ENCODE data around the gene TMC1.
"Not testable (repeated sequence)": the region's sequence is repeated elsewhere in the genome, so short reads cannot be mapped to it uniquely, and the experiment has no call there.

TMC1 gene

DNA sequence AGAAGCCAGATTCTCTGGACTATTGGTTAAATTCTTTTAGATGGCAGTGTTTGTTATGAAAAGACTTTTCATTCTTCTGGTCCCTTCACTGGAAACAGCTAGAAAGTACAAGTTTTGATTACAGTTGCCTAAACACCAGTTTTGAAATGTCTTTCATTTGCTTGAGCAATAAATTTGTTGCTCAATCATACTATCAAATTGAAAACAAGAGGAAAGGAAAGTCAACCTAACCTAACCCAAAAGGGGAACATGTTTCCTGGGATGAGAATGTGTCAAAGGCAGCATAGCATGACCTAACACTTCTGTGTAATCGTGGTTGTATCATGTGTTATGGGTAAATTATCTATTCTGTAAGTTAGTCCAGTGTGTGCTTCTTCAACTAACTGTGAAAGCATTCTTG, 213.2 kb downstream of the TMC1 start:
- FAIRE-seq (no peak), DNase-seq (ENCODE audit: insufficient read length, low spot score) (no peak)

DNA sequence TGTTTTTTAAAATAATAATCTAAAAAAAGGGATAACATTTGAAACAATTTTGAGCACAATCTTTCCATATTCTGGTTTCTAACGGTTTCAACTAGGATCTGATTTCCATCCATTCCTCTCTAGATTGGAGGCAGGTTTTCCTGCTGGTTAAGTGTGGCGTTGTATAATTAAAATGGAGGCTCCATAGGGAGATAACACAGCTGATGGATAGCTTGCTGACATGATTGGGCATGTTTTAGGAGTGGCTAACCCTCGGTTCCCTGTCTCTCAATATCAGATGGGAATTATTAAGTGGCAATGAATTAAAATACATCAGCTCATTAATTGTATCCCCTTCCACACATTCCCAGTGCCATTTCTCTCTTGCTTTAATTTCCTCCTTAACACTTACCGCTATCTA, 222.4 kb downstream of the TMC1 start:
- DNase-seq (ENCODE audit: insufficient read length, low spot score) (no peak), FAIRE-seq (no peak)

DNA sequence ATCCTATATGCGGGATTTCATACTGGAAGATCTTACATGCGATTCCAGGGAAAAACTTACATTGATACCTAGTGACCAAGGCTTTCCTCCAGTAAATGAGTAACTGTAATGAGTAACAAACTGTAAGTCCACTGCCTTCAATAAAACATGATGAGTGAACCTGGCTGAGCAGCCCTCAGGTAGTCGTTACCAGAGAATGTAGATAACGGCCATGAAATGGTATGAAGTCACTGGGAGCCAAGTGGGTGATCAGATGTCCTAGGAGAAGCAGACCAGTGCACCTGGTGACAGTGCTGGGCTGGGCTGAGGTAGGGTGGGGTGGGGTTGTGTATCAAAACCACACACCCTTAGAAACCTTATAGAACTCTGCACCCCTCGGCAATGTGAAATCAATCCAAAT, 227.9 kb downstream of the TMC1 start:
- FAIRE-seq (no peak), DNase-seq (ENCODE audit: insufficient read length, low spot score) (no peak)

DNA sequence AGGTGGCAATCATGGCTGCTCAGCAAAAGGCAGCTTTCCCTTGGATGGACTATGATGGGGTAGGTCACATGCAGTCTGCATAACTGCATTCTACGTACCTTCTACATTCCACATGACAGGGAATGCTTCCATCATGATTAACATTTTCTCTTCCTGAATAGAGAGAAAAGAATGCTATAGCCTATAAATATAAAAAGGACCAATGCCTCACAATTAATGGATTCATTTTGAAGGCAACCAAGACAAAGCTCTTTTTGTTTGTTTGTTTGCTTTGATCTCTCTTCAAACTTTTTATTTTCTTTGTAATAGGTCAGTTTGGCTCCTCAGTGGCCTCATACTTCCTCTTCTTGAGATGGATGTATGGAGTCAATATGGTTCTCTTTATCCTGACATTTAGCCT, 230.1 kb downstream of the TMC1 start:
- FAIRE-seq (no peak), DNase-seq (ENCODE audit: insufficient read length, low spot score) (no peak)

DNA sequence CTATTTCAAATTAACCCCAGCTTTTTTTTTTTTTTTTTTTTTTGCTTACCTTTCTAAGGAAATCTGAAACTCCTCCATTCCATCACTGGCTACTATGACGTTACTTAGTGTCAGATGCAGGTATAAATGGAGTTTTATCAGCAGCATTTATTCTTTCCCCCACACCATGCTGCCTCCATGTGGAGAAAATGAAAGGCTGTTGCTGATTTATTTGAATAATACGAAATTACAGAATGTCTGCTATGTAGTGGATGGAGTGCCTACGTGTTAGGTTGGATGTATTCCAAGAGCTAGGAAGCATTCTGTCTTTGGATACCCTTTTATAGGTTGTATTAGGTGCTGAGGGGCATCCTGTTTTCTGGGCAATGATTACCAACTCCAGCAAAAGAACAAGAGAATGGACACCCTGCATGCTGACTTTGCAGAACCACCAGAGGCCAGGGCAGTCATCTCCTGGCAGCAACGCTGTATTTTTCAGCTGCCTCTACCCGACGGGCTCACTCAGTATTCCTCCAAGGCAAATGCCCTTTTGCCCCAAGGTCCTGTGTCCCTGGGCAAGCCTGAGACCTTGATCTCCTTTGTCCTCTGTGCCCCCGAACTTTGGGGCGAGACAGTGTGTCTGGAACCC, 232.0 kb downstream of the TMC1 start:
- peak; percentile 1 for DNase-seq (ENCODE audit: insufficient read length, low spot score)
- FAIRE-seq, result no peak

DNA sequence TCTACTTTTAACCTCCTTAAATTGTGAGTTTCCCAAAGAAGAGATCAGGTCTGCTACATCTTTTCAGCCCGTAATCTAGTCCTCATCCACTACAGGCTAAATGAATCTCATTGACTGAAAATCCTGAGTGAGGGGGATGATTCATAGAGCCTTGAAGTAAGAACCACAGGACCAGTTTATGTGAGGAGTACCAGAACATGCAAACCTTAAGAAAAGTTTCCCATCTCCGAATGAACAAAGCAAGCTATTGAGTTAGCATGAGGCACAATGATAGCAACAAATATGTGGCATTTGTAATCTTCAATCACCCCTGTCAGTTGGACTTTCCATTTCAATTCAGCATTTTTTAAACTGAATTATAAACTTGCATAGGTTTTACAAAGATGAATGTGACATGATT, 234.4 kb downstream of the TMC1 start:
- DNase-seq (ENCODE audit: insufficient read length, low spot score) (no peak), FAIRE-seq (no peak)

DNA sequence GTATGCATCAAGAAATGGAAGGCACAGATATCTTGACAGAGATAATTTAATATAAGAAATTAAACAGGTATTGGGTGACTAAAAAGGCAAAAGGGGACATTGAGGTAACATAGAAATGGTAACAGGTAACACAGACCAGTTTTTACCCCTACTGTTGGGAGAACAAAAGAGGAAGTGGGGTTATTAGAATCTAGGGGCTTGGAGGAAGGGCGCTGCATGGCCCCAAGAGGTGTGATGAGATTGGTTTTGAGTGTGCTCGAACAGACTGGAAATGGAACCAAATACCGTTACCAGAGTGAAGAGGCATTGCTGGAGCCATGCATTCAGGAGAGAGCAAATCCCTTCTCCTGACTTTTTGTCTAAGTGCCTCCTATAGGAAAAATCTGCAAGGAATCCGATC, 237.5 kb downstream of the TMC1 start:
- FAIRE-seq, result no peak
- no peak for DNase-seq (ENCODE audit: insufficient read length, low spot score)

DNA sequence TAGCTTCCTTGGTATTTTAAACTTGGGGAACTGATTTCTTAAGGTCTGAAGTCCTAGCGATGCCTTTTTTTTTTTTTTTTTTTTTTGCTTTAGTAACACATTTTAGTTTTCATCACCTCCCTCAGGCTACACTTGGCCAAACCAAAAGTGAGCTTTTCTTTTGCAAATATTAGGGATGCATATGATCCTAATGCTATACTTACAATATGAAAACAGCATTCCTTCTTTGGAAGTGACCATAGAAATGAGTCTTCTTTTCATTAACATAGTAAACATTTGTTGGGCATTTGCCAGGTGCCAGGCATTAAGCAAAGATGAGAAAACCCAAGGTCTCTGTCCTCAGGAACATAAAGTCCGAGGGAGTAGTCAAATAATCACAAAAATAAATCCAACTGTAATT, 241.6 kb downstream of the TMC1 start:
- FAIRE-seq (no peak), DNase-seq (ENCODE audit: insufficient read length, low spot score) (no peak)

DNA sequence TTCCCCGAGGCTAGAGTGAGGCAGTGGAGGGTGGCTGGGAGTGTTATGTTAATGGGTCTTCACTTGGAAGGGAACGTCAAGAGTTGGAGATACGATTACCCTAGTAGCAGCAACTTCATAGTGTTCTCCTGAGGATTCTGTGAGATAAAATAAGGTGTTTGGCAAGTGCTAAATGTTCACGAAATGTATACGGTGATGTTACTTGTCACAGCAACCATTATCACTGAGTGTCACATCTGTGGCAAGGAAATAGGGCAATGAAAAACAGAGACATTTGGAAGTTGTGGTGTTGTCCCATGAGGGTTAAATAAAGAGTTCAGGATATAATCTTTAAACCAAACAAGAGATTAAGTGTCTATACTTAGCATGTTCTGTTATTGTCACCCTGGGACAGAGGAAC, 248.1 kb downstream of the TMC1 start:
- DNase-seq (ENCODE audit: insufficient read length, low spot score) (no peak), FAIRE-seq (no peak)

DNA sequence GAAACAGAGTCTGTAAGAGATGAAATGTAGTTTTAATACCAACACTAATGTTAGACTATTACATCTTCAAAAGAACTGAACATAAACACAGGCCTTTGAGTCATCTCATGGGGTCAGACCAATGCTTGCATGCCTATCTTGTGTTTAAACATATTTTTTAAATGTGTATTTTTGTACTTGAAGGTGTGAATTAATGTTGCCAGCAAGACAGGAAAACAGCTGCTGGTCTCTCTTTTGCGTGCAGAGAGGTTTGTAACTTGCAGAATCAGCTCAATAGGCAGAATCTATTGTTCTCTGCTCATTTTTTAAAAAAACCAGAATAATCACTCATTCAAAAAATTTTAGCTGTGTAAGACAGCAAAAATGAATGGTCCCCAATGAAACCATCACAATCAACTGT, 251.3 kb downstream of the TMC1 start:
- FAIRE-seq, result no peak

DNA sequence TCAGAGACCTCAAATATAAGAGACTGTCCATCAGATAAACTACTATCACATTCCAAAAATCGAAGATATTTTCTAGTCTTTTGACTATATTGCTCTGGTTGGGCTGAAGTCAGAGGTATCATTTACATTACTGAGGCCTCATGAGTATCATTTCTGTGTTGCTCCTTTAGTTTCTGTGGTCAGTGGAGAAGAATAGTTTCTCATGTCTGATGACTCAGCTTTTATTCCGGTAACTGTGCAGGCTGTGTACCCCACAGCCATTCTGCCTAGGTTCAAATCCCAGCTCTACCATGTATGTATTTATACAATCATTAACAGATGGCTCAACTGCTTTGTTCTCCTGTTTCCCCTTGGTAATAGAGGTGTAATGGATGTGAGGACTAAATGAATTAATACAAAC, 252.2 kb downstream of the TMC1 start:
- DNase-seq (ENCODE audit: insufficient read length, low spot score) (no peak), FAIRE-seq (no peak)

More for the DNA sequence above, 251.3 kb downstream of the TMC1 start:
- no peak for DNase-seq (ENCODE audit: insufficient read length, low spot score)

DNA sequence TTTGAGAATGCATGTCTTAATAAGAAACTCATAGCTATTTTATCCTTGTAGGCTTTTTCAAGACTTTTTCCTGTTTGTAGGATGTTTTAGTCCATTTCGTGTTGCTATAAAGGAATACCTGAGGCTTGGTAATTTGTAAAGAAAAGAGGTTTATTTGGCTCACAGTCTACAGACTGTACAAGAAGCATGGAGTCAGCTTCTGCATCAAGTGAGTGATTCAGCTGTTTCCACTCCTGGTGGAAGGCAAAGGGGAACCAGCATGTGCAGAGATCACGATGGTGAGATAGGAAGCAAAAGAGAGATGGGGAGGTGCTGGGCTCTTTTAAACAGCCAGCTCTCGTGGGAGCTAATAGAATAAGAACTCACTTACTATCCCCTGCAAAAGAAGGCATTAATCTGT, 254.2 kb downstream of the TMC1 start:
- DNase-seq (ENCODE audit: insufficient read length, low spot score) (no peak), FAIRE-seq (no peak)

DNA sequence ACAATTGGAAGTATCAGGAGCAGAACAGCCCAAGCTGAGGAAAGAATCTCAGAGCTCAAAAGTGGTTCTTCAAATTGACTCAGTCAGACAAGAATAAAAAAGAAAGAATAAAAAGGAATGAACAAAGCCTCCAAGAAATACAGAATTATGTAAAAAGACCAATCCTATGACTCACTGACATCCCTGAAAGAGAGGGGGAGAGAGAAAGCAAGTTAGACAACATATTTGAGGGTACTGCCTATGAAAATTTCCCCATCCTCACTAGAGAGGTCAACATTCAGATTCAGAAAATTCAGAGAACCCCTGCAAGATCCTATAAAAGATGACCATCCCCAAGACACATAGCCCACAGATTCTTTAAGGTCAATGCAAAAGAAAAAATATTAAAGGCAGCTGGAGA, 258.2 kb downstream of the TMC1 start:
- DNase-seq (ENCODE audit: insufficient read length, low spot score) (no peak), FAIRE-seq (no peak)

DNA sequence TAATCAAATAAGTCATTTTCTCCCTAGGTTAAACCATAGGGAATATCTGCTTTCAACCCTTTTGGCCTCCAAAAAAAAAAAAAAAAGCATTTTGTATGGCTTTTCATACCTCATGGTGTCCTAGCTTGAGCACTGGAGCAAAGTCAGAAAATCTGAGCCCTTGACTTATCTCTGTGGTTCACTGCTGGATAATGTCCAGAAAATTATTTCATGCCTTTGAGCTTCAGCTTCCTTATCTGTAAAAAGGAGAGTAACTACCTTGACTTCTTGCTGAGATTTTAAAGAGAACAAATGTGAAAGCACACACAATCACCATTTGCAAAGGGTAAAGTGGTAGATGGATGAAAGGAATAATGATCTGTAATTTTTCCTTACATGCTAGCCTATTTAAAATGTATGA, 265.5 kb downstream of the TMC1 start:
- no peak for FAIRE-seq
- no peak for DNase-seq (ENCODE audit: insufficient read length, low spot score)

DNA sequence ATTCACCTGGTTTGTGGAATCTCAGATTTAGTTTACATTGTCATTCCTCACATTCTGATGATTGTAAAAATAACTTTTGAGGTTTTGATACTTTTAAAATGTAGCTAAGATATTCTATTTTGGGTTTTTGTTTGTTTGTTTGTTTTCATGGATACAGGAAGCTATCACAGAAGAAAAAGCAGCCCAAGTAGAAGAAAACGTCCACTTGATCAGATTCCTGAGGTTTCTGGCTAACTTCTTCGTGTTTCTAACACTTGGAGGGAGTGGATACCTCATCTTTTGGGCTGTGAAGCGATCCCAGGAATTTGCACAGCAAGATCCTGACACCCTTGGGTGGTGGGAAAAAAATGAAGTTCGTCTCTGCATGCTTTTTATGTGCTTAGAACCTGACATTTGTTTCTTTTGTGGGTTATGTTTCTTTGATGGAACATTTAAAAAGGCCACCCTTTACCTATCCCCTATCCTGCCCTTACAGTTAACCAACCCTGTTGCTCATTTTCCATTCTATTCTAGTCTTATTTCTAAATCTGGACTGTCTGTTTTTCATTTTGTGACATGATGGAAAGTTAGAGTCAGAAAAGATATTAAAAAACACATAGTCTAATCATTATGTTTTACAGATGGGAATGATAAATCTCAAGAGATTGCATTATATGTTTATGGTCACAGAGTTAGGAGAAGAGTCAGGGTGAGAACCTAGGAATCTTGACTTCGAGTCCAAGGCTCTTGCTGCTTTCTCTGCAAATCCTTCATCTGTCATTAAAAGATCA, 267.7 kb downstream of the TMC1 start:
- no peak for DNase-seq (ENCODE audit: insufficient read length, low spot score)
- no peak for FAIRE-seq

DNA sequence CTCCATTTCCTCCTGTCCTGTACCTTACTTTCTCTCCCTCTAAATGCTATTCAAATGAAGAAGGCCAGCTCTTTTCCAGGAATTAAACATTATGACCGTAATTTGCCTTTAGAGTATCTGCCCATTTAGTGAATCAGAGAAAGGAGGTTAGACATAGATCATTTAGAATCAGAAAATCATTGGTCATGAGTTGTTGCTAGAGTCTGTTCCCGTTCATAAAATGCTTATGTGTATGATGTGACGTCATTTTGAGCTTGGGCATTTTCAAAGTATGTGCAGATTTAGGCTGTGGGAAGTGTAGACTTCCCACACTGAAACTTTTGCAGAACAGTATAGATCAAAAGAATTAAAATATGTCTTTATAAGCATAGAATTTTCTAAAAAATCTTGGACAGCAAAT, 268.5 kb downstream of the TMC1 start:
- no peak for DNase-seq (ENCODE audit: insufficient read length, low spot score)
- FAIRE-seq, result no peak

DNA sequence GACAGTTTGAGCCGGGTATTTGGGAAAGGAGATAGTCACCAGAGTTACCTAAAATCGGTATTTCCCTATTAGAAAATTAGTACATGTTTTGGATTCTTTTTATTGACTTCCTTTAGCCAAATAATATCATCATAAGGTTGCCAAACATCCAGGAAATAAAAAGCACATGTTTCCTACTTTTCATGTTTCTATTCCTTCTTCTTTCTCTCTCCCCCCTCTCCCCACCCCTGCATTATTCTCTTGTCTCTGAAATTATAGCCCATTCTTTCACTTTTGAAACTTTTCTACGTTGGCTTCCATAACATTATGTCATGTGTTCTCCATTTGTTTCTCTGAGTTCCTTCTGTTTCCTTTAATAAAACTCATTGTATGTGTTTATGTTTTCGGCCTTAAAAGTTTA, 269.6 kb downstream of the TMC1 start:
- FAIRE-seq (no peak), DNase-seq (ENCODE audit: insufficient read length, low spot score) (no peak)

DNA sequence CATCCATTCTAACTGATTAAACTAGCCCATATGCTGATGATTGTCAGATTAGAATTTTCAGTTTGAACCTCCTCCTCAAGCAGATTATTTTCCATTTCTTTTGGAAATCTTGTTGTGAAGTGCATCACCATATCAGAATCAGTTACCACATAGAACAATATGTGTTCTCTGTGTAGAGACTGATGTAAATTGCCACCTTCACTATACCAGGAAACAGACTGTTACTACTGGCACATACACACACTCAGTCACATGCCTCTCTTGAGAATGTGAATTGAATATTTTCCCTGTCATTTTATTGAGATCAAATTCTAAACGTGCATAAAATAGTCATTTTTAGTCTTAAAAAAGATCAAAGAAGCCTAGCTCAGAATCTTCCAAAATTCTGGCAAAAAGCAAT, 270.0 kb downstream of the TMC1 start:
- FAIRE-seq, result no peak
- no peak for DNase-seq (ENCODE audit: insufficient read length, low spot score)

DNA sequence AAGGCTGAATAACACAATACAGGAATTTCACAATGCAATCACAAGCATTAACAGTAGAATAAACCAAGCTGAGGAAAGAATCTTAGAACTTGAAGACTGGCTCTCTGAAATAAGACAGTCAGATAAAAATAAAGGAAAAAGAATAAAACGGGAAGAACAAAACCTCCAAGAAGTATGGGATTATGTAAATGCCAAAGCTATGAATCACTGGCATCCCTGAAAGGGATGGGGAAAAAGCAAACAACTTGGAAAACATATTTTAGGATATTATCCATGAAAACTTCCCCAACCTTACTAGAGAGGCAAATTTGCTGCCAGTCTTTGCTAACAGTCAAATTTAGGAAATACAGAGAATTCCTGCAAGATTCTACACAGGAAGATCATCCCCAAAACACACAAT, 273.5 kb downstream of the TMC1 start:
- FAIRE-seq (no peak), DNase-seq (ENCODE audit: insufficient read length, low spot score) (no peak)

DNA sequence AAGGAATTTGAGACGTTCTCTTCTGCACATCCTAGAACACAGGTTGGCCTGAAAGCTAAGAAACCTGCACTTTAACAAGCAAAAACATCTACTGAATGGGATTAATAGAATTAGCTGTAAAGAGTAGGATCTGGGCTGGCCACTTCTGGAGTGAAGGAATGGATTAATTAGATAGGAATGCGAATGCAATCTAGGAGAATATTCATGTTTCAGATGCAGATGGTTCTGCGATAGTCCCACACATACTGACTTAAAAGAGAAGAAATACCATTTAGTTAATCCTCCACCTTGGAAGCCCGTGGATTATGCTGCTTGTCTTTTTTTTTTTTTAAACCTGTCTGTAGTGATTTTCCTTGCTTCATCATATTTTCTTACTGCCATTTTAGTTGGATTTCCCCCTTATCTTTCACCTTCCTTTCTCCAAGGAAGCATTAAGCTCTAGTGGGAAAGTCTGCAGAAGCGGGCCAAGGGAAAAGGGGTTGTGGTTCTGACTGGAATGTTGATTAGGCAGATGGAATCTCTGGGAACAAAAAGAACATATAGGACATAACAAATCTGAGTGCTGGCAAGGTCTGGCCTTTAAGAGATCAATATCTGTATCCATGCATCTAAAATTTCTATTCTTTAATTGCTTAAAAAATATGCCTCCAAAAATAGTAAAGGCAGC, 279.1 kb downstream of the TMC1 start:
- FAIRE-seq, result no peak
- no peak for DNase-seq (ENCODE audit: insufficient read length, low spot score)

DNA sequence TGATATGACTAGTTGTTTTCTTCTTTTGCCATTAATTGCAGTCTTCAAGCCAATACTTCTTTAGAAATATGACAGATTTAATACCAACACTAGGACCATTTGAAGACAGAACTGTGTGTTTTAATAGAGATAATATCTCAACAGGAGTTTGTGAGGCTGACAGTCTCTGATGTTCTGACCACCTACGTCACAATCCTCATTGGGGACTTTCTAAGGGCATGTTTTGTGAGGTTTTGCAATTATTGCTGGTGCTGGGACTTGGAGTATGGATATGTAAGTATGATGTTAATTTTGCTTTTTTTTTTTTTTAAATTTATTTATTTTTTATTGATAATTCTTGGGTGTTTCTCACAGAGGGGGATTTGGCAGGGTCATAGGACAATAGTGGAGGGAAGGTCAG, 283.8 kb downstream of the TMC1 start:
- no peak for DNase-seq (ENCODE audit: insufficient read length, low spot score)
- no peak for FAIRE-seq

DNA sequence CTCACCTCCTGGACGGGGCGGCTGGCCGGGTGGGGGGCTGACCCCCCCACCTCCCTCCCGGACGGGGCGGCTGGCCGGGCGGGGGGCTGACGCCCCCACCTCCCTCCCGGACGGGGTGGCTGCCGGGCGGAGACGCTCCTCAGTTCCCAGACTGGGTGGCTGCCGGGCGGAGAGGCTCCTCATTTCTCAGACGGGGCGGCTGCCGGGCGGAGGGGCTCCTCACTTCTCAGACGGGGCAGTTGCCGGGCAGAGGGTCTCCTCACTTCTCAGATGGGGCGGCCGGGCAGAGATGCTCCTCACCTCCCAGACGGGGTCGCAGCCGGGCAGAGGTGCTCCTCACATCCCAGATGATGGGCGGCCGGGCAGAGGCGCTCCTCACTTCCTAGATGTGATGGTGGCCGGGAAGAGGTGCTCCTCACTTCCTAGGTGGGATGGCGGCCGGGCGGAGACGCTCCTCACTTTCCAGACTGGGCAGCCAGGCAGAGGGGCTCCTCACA, 285.0 kb downstream of the TMC1 start:
- not testable (repeated sequence) for FAIRE-seq; DNase-seq (ENCODE audit: insufficient read length, low spot score)
